NCI-H2107 (cell line): ENCODE data around the gene TRPM3.

Source experiments
- DNase-seq: peaks from one replicate; lab custom pipeline; 2025; lab: John Stamatoyannopoulos, UW

Gene TRPM3

GRCh38 chr9:71121275-71122021 lies at the start of gene TRPM3:
TSS of gene TRPM3 (minus strand) at chr9:71121621. CDS start at chr9:71121354, 267 bp downstream.
- no peak for DNase-seq

GRCh38 chr9:71168418-71168817 lies 47.0 kb upstream of the TRPM3 start:
- no peak for DNase-seq

- DNase-seq, result no peak
Measured at GRCh38 chr9:71162126-71162525, 40.7 kb upstream of the TRPM3 start.

GRCh38 chr9:71157731-71158130 lies 36.3 kb upstream of the TRPM3 start:
- no peak for DNase-seq

- DNase-seq, result no peak
Measured at GRCh38 chr9:71147368-71147767, 25.9 kb upstream of the TRPM3 start.

- DNase-seq, result no peak
Measured at GRCh38 chr9:71146511-71146910, 25.1 kb upstream of the TRPM3 start.

GRCh38 chr9:71145179-71145578 lies 23.8 kb upstream of the TRPM3 start:
- DNase-seq, result no peak

- DNase-seq, result no peak
Measured at GRCh38 chr9:71144495-71144894, 23.1 kb upstream of the TRPM3 start.

GRCh38 chr9:71136696-71137095 lies 15.3 kb upstream of the TRPM3 start:
- DNase-seq, result no peak

GRCh38 chr9:71131145-71131544 lies 9.7 kb upstream of the TRPM3 start:
- no peak for DNase-seq

- no peak for DNase-seq
Measured at GRCh38 chr9:71130521-71130920, 9.1 kb upstream of the TRPM3 start.

- no peak for DNase-seq
Measured at GRCh38 chr9:71128796-71129195, 7.4 kb upstream of the TRPM3 start.

GRCh38 chr9:71127301-71127700 lies 5.9 kb upstream of the TRPM3 start:
- no peak for DNase-seq

GRCh38 chr9:71122421-71122820 lies 1.0 kb upstream of the TRPM3 start:
- DNase-seq, result no peak

- DNase-seq, result no peak
Measured at GRCh38 chr9:71122022-71122275, 528 bp upstream of the TRPM3 start.

- no peak for DNase-seq
Measured at GRCh38 chr9:71120501-71121247, 747 bp downstream of the TRPM3 start.

- no peak for DNase-seq
Measured at GRCh38 chr9:71119746-71120145, 1.7 kb downstream of the TRPM3 start.

GRCh38 chr9:71118324-71118723 lies 3.1 kb downstream of the TRPM3 start:
- no peak for DNase-seq

GRCh38 chr9:71115448-71115975 lies 5.9 kb downstream of the TRPM3 start:
- DNase-seq, result no peak

- no peak for DNase-seq
Measured at GRCh38 chr9:71112866-71113265, 8.6 kb downstream of the TRPM3 start.

GRCh38 chr9:71108937-71109336 lies 12.5 kb downstream of the TRPM3 start:
- DNase-seq, result no peak

- no peak for DNase-seq
Measured at GRCh38 chr9:71106992-71107391, 14.4 kb downstream of the TRPM3 start.

- no peak for DNase-seq
Measured at GRCh38 chr9:71105192-71105591, 16.2 kb downstream of the TRPM3 start.

- DNase-seq, result no peak
Measured at GRCh38 chr9:71098801-71099200, 22.6 kb downstream of the TRPM3 start.
